GM23338 (cell line): ENCODE data around the gene ALCAM. TPM values are rescaled to one million over a fixed set of nuclear protein-coding genes. Genes with fewer than 3 reads are reported as not detected.

Source experiments
- ATAC-seq: fragments of 200-7000 bp; cut with Tn5 transposase; 3 replicates; pipeline ENCODE4 v1.9.1; 2020
- DNase-seq: peaks from one replicate; pipeline ENCODE4 v3.0.0-alpha.2; 2015; ENCODE audit warnings: low spot score
- H2AFZ ChIP-seq: fragments of 200-600 bp; sonication (generic); 2 replicates; pipeline ENCODE4 v1.8.0; 2016; ENCODE audit warnings: antibody characterized with exemption, mild to moderate bottlenecking, moderate library complexity
- H3F3A ChIP-seq: fragments of 200-600 bp; sonication (generic); replicated peaks from 2 replicates; pipeline ENCODE4 v1.8.0; 2017; ENCODE audit warnings: antibody characterized with exemption, mixed run types, low read depth
- H3K27ac ChIP-seq: fragments of 200-600 bp; sonication (generic); 2 replicates; pipeline ENCODE4 v1.6.1; 2016; ENCODE audit warnings: low read depth
- H3K27me3 ChIP-seq: fragments of 200-600 bp; sonication (generic); 2 replicates; pipeline ENCODE4 v1.8.0; 2016; ENCODE audit warnings: mild to moderate bottlenecking, mixed run types, moderate library complexity; ENCODE audit not compliant: insufficient read depth
- H3K36me3 ChIP-seq: fragments of 200-600 bp; sonication (generic); 2 replicates; pipeline ENCODE4 v1.8.0; 2016; ENCODE audit warnings: mild to moderate bottlenecking; ENCODE audit not compliant: insufficient read depth
- H3K4me1 ChIP-seq: fragments of 200-600 bp; sonication (generic); 2 replicates; pipeline ENCODE4 v1.8.0; 2016; ENCODE audit warnings: mild to moderate bottlenecking, moderate library complexity; ENCODE audit not compliant: insufficient read depth
- H3K4me2 ChIP-seq: fragments of 200-600 bp; sonication (generic); 2 replicates; pipeline ENCODE4 v1.7.1; 2017; ENCODE audit warnings: mixed run types
- H3K4me3 ChIP-seq: fragments of 200-600 bp; sonication (generic); 2 replicates; pipeline ENCODE4 v1.6.1; 2016; ENCODE audit warnings: mixed run types
- H3K79me2 ChIP-seq: fragments of 200-600 bp; sonication (generic); replicated peaks from 2 replicates; pipeline ENCODE4 v1.8.0; 2017; ENCODE audit warnings: mild to moderate bottlenecking; ENCODE audit not compliant: insufficient read depth
- H3K9me2 ChIP-seq: fragments of 200-600 bp; sonication (generic); 2 replicates; pipeline ENCODE4 v1.8.0; 2017; ENCODE audit not compliant: insufficient read depth
- H4K20me1 ChIP-seq: fragments of 200-600 bp; sonication (generic); replicated peaks from 2 replicates; pipeline ENCODE4 v1.8.0; 2017; ENCODE audit warnings: mild to moderate bottlenecking; ENCODE audit not compliant: insufficient read depth
- H3K27ac Mint-ChIP-seq: 2 replicates; pipeline ENCODE4 v1.8.0; 2020; ENCODE audit warnings: inconsistent platforms, mild to moderate bottlenecking, moderate library complexity, mixed read lengths
- H3K27me3 Mint-ChIP-seq: 3 replicates; pipeline ENCODE4 v1.8.0; 2022; ENCODE audit warnings: low read depth, mild to moderate bottlenecking, moderate library complexity, mixed read lengths, inconsistent platforms; ENCODE audit not compliant: insufficient read depth, poor library complexity
- H3K36me3 Mint-ChIP-seq: 3 replicates; pipeline ENCODE4 v1.8.0; 2021; ENCODE audit warnings: low read depth, mild to moderate bottlenecking, inconsistent platforms, moderate library complexity, mixed read lengths
- H3K4me1 Mint-ChIP-seq: 3 replicates; pipeline ENCODE4 v1.8.0; 2020; ENCODE audit warnings: mild to moderate bottlenecking, inconsistent platforms, mixed read lengths
- H3K4me3 Mint-ChIP-seq: 3 replicates; pipeline ENCODE4 v1.8.0; 2021; ENCODE audit warnings: moderate library complexity, mild to moderate bottlenecking, inconsistent platforms, mixed read lengths
- H3K9me3 Mint-ChIP-seq: 3 replicates; pipeline ENCODE4 v1.8.0; 2020; ENCODE audit warnings: moderate library complexity, mild to moderate bottlenecking, inconsistent platforms, mixed read lengths
- CREB1 ChIP-seq: fragments of 250-450 bp; sonication (Bioruptor Pico); IDR thresholded peaks from 2 replicates; pipeline ENCODE4 v1.5.0; 2020; ENCODE audit warnings: low read depth, mild to moderate bottlenecking, moderate library complexity
- EZH2 ChIP-seq: fragments of 200-600 bp; sonication (generic); IDR thresholded peaks from one replicate; pipeline ENCODE4 v1.8.0; 2017; ENCODE audit warnings: antibody characterized with exemption, mild to moderate bottlenecking, low read depth; ENCODE audit not compliant: unreplicated experiment
- POLR2AphosphoS5 ChIP-seq: IDR thresholded peaks from 2 replicates; pipeline ENCODE4 v1.6.1; 2016; ENCODE audit warnings: antibody characterized with exemption, low read depth
- STAT1 ChIP-seq: IDR thresholded peaks from one replicate; pipeline ENCODE4 v1.6.1; 2016; ENCODE audit warnings: antibody characterized with exemption; ENCODE audit not compliant: unreplicated experiment
- ZNF114 ChIP-seq: fragments of 250-450 bp; sonication (Bioruptor Pico); IDR thresholded peaks from 2 replicates; pipeline ENCODE4 v1.5.0; 2020; ENCODE audit warnings: mild to moderate bottlenecking, moderate library complexity
- ZNF331 ChIP-seq: fragments of 250-450 bp; sonication (Bioruptor Pico); IDR thresholded peaks from 2 replicates; pipeline ENCODE4 v1.5.0; 2020; ENCODE audit warnings: low read depth, mild to moderate bottlenecking, moderate library complexity
- polyA plus RNA-seq: library from polyadenylated mRNA; unstranded; fragments of >200 nt; fragmentation: Nextera tagmentation; extraction: Ambion mirVana; gene quantifications from 2 replicates; pipeline ENCODE4 v1.2.1, GENCODE V29; 2016
- total RNA-seq: library from RNA; depleted of rRNA; stranded (reverse); fragments of >200 nt; shearing (Covaris generic); gene quantifications from 2 replicates; pipeline ENCODE4 v1.2.3, GENCODE V29; 2014
- TF ChIP-seq, protein P1 (sequence below): IDR thresholded peaks from 2 replicates; pipeline ENCODE4 v1.6.1; 2016; ENCODE audit warnings: antibody characterized with exemption
- TF ChIP-seq, protein P2 (sequence below), 2 experiments: fragments of 200-600 bp in 1 of 2; sonication (generic) in 1 of 2; conservative IDR thresholded peaks; 2 replicates each; pipeline versions ENCODE4 v1.5.1 to v1.6.1; 2016 to 2017; ENCODE audit warnings: antibody characterized with exemption in 2 of 2, low read depth in 2 of 2, mild to moderate bottlenecking in 2 of 2, moderate library complexity in 1 of 2
- TF ChIP-seq, protein P3 (sequence below): IDR thresholded peaks from one replicate; pipeline ENCODE4 v1.6.1; 2018; ENCODE audit warnings: antibody characterized with exemption; ENCODE audit not compliant: unreplicated experiment

ALCAM gene
- total and polyA plus RNA-seq, 2 experiments from 2014 or later: 11.3 to 36.0 TPM

DNA sequence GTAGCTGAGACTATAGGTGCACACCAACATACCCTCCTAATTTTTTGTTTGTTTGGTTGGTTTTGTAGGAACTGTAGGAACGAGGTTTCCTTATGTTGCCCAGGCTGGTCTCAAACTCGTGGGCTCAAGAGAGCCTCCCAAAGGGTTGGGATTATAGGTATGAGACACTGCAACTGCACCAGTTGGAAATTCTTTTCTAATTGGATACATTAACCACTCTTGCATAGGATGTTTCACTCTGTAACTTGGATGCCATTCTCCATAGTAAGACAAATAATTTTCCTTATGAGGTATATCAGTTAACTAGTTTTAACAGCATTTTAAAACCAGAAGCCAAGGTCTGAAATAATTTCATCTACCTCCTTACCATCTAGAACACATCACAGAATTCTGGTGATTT, 6.7 kb upstream of the ALCAM start:
- H3K4me2 ChIP-seq: no peak overlapping the region
- no peaks in the 10 kb centered on the region for H3K79me2 ChIP-seq
- H3K36me3 Mint-ChIP-seq: no peaks in the 10 kb centered on the region
- no peaks in the 10 kb centered on the region for H3F3A ChIP-seq
- no peak for TF ChIP-seq POLR2AphosphoS5
- TF ChIP-seq STAT1: no peak
- TF ChIP-seq, protein P1, sequence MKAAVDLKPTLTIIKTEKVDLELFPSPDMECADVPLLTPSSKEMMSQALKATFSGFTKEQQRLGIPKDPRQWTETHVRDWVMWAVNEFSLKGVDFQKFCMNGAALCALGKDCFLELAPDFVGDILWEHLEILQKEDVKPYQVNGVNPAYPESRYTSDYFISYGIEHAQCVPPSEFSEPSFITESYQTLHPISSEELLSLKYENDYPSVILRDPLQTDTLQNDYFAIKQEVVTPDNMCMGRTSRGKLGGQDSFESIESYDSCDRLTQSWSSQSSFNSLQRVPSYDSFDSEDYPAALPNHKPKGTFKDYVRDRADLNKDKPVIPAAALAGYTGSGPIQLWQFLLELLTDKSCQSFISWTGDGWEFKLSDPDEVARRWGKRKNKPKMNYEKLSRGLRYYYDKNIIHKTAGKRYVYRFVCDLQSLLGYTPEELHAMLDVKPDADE: no peak
- no peak for TF ChIP-seq CREB1 (CRISPR knock-in tag)
- TF ChIP-seq EZH2: no peak
- TF ChIP-seq, protein P2, sequence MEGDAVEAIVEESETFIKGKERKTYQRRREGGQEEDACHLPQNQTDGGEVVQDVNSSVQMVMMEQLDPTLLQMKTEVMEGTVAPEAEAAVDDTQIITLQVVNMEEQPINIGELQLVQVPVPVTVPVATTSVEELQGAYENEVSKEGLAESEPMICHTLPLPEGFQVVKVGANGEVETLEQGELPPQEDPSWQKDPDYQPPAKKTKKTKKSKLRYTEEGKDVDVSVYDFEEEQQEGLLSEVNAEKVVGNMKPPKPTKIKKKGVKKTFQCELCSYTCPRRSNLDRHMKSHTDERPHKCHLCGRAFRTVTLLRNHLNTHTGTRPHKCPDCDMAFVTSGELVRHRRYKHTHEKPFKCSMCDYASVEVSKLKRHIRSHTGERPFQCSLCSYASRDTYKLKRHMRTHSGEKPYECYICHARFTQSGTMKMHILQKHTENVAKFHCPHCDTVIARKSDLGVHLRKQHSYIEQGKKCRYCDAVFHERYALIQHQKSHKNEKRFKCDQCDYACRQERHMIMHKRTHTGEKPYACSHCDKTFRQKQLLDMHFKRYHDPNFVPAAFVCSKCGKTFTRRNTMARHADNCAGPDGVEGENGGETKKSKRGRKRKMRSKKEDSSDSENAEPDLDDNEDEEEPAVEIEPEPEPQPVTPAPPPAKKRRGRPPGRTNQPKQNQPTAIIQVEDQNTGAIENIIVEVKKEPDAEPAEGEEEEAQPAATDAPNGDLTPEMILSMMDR (conservative IDR thresholded peaks at IDR 0.05; ENCODE audit: low read depth in 2 of 2): no peak
- no peak for TF ChIP-seq ZNF114 (CRISPR knock-in tag)
- TF ChIP-seq, protein P3, sequence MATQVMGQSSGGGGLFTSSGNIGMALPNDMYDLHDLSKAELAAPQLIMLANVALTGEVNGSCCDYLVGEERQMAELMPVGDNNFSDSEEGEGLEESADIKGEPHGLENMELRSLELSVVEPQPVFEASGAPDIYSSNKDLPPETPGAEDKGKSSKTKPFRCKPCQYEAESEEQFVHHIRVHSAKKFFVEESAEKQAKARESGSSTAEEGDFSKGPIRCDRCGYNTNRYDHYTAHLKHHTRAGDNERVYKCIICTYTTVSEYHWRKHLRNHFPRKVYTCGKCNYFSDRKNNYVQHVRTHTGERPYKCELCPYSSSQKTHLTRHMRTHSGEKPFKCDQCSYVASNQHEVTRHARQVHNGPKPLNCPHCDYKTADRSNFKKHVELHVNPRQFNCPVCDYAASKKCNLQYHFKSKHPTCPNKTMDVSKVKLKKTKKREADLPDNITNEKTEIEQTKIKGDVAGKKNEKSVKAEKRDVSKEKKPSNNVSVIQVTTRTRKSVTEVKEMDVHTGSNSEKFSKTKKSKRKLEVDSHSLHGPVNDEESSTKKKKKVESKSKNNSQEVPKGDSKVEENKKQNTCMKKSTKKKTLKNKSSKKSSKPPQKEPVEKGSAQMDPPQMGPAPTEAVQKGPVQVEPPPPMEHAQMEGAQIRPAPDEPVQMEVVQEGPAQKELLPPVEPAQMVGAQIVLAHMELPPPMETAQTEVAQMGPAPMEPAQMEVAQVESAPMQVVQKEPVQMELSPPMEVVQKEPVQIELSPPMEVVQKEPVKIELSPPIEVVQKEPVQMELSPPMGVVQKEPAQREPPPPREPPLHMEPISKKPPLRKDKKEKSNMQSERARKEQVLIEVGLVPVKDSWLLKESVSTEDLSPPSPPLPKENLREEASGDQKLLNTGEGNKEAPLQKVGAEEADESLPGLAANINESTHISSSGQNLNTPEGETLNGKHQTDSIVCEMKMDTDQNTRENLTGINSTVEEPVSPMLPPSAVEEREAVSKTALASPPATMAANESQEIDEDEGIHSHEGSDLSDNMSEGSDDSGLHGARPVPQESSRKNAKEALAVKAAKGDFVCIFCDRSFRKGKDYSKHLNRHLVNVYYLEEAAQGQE: no peak
- no peak for TF ChIP-seq ZNF331 (CRISPR knock-in tag)
- no peak overlapping the region for H2AFZ ChIP-seq
- peaks cover 12% of the 10 kb centered on the region; the same call in 1 of the 2 replicates for H3K4me1 ChIP-seq
- H3K27me3 Mint-ChIP-seq: no peaks in the 10 kb centered on the region
- H3K36me3 ChIP-seq: no peaks in the 10 kb centered on the region
- no peak overlapping the region for H3K27ac Mint-ChIP-seq
- no peaks in the 10 kb centered on the region for H4K20me1 ChIP-seq
- DNase-seq (no peak), ATAC-seq (no peak)
- H3K4me1 Mint-ChIP-seq: peaks cover 14% of the 10 kb centered on the region
- peaks cover 11% of the 10 kb centered on the region for H3K27me3 ChIP-seq
- H3K9me3 Mint-ChIP-seq: no peaks in the 10 kb centered on the region
- H3K4me3 ChIP-seq: no peak overlapping the region
- H3K4me3 Mint-ChIP-seq: no peak overlapping the region
- no peaks in the 10 kb centered on the region for H3K9me2 ChIP-seq
- H3K27ac ChIP-seq: no peak overlapping the region
